Tibial nerve (tissue), 4 donors: ENCODE results near the gene SPHKAP. TPM values are rescaled to one million over a fixed set of nuclear protein-coding genes. Genes with fewer than 3 reads are reported as not detected.
A peak's percentile ranks its signal among the peaks of the same experiment; 100 is the strongest.

Experiments
- DNase-seq, 2 donors: peaks; one replicate each; pipeline ENCODE4 v3.0.0-alpha.2; 2019; ENCODE audit warnings: low spot score in 2 of 2
- H3K27ac ChIP-seq, 4 donors: fragments of 200-600 bp; sonication (generic) in 3 of 4; one replicate each; pipeline ENCODE4 v1.5.1; 2017 to 2019; ENCODE audit warnings: mild to moderate bottlenecking in 1 of 4
- H3K27me3 ChIP-seq, 2 donors: fragments of 200-600 bp; sonication (generic) in 1 of 2; one replicate each; pipeline versions ENCODE4 v1.5.1 to v1.6.0; 2017 to 2019
- H3K36me3 ChIP-seq, 3 donors: fragments of 200-600 bp; sonication (generic); one replicate each; pipeline ENCODE4 v1.5.1; 2018 to 2019
- H3K4me1 ChIP-seq, 4 donors: fragments of 200-600 bp; sonication (generic) in 3 of 4; one replicate each; pipeline ENCODE4 v1.5.1; 2017 to 2019
- H3K4me3 ChIP-seq, 4 donors: fragments of 200-600 bp; sonication (generic) in 3 of 4; one replicate each; pipeline ENCODE4 v1.5.1; 2017 to 2019; ENCODE audit warnings: mild to moderate bottlenecking in 1 of 4, moderate library complexity in 1 of 4
- H3K9me3 ChIP-seq, 4 donors: fragments of 200-600 bp; sonication (generic) in 3 of 4; one replicate each; pipeline ENCODE4 v1.5.1; 2017 to 2019
- EP300 ChIP-seq, 2 donors: sonication (generic); formaldehyde crosslinking; IDR thresholded peaks; one replicate each; pipeline ENCODE4 v1.6.1; 2017; ENCODE audit warnings: antibody characterized with exemption in 2 of 2, mild to moderate bottlenecking in 1 of 2
- POLR2A ChIP-seq, 2 donors: fragments of 450-650 bp; IDR thresholded peaks; one replicate each; pipeline ENCODE4 v1.6.1; 2017; ENCODE audit warnings: antibody characterized with exemption in 2 of 2, mild to moderate bottlenecking in 2 of 2, moderate library complexity in 2 of 2
- WGBS, 2 donors: methylation state at CpG; one replicate each; pipeline ENCODE4 v1.1.5; 2018; 5-methylcytosine and 5-hydroxymethylcytosine counted together
- total RNA-seq, 4 donors: library from RNA; depleted of rRNA; stranded (reverse); fragments of >200 nt; gene quantifications; one replicate each; pipeline ENCODE4 v1.1.0, GENCODE V29; 2016
- TF ChIP-seq, protein P1 (sequence below), 5 experiments: fragments of 200-600 bp in 3 of 5; fragments of 450-650 bp in 2 of 5; sonication (generic) in 3 of 5; IDR thresholded peaks; one replicate each; pipeline ENCODE4 v1.5.1; 2016 to 2019; ENCODE audit warnings: antibody characterized with exemption in 5 of 5, mild to moderate bottlenecking in 3 of 5, moderate library complexity in 2 of 5

The SPHKAP gene
- total RNA-seq, 4 donors from 2014 or later: not detected

DNA sequence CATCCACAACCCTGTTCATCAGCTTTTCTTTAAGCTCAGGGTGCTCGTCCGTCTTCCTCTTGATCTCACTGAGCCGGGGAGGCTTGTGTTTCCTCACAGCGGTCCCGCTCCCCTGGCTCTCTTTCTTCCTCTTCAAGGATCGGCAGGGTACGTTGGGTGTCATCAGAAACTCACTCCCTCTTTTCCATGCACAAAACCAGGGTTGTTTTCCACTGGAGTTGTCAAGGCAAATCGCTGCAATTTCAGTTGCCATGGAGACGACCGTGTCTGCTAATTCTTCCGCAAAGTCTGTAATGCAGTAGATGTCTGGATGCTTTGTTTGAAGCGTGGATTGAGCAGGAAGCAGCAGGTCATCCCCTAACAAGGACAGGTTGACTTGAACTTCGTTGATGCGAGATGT lies 163.7 kb downstream of the SPHKAP start:
- Histone ChIP-seq H3K27me3 (no peaks in the 10 kb centered on the region), H3K36me3 (no peaks in the 10 kb centered on the region), H3K27ac (no peak overlapping the region), H3K9me3 (no peaks in the 10 kb centered on the region), H3K4me1 (no peaks in the 10 kb centered on the region), H3K4me3 (no peak overlapping the region)
- DNase-seq: no peak
- 76 to 82% methylated on average over 14 of the region's 14 CpGs for WGBS, 2 donors
- TF ChIP-seq, protein P1, sequence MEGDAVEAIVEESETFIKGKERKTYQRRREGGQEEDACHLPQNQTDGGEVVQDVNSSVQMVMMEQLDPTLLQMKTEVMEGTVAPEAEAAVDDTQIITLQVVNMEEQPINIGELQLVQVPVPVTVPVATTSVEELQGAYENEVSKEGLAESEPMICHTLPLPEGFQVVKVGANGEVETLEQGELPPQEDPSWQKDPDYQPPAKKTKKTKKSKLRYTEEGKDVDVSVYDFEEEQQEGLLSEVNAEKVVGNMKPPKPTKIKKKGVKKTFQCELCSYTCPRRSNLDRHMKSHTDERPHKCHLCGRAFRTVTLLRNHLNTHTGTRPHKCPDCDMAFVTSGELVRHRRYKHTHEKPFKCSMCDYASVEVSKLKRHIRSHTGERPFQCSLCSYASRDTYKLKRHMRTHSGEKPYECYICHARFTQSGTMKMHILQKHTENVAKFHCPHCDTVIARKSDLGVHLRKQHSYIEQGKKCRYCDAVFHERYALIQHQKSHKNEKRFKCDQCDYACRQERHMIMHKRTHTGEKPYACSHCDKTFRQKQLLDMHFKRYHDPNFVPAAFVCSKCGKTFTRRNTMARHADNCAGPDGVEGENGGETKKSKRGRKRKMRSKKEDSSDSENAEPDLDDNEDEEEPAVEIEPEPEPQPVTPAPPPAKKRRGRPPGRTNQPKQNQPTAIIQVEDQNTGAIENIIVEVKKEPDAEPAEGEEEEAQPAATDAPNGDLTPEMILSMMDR (IDR thresholded peaks at IDR 0.05): no peak
- TF ChIP-seq EP300 (IDR thresholded peaks at IDR 0.05) (no peak), POLR2A (IDR thresholded peaks at IDR 0.05) (no peak)

DNA sequence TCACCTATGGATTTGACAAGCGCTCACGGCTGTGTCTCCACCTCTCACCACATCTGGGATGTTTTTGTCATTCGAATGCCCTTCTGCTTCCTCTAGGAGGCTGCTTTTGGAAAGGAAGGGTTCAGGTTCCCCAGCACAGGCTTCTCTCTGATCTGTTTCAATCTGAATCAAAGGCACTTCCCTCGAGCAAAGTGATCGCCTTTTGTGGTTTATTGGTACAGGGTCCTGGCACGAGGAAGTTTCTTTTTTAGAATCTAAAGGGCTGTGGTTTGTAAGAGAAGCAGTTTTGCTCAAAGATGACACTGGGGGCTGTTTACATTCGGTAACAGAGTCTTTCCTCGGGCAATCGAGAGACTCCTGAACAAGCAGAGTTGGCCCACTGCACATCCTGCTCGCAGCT lies 165.1 kb downstream of the SPHKAP start:
- H3K4me1 ChIP-seq: no peaks in the 10 kb centered on the region
- no peaks in the 10 kb centered on the region for H3K27me3 ChIP-seq
- no peak overlapping the region for H3K4me3 ChIP-seq
- DNase-seq: no peak
- no peaks in the 10 kb centered on the region for H3K9me3 ChIP-seq
- no peak overlapping the region for H3K27ac ChIP-seq
- TF ChIP-seq EP300 (IDR thresholded peaks at IDR 0.05) (no peak), POLR2A (IDR thresholded peaks at IDR 0.05) (no peak)
- TF ChIP-seq, protein P1 (IDR thresholded peaks at IDR 0.05): no peak
- 54 to 56% methylated on average over 10 of the region's 10 CpGs for WGBS, 2 donors
- no peaks in the 10 kb centered on the region for H3K36me3 ChIP-seq

DNA sequence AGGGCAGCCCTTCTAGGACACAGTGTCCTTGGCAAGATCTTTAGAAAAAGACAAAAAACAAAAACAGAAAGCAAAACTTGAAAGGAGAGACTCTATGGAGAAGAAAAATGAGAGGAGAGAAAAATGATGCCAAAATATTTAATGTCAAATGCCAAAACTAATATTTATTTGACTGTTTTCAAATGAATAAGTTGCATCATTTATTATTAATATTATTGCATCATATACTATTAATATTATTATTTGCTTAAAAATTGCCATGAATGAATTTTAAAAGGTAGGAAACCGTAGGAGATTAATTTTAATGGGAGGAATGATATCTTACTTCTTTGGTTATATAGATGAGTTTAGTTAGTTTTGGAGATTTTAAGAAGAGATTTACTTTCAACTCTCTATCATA lies 165.7 kb downstream of the SPHKAP start:
- no peak for DNase-seq
- 68 to 73% methylated on average over 1 of the region's 1 CpG for WGBS, 2 donors
- Histone ChIP-seq H3K4me1 (no peaks in the 10 kb centered on the region), H3K9me3 (no peaks in the 10 kb centered on the region), H3K36me3 (no peaks in the 10 kb centered on the region), H3K27me3 (no peaks in the 10 kb centered on the region), H3K4me3 (no peak overlapping the region), H3K27ac (no peak overlapping the region)
- TF ChIP-seq POLR2A (IDR thresholded peaks at IDR 0.05): no peak
- TF ChIP-seq, protein P1 (IDR thresholded peaks at IDR 0.05): no peak
- no peak for TF ChIP-seq EP300 (IDR thresholded peaks at IDR 0.05)

DNA sequence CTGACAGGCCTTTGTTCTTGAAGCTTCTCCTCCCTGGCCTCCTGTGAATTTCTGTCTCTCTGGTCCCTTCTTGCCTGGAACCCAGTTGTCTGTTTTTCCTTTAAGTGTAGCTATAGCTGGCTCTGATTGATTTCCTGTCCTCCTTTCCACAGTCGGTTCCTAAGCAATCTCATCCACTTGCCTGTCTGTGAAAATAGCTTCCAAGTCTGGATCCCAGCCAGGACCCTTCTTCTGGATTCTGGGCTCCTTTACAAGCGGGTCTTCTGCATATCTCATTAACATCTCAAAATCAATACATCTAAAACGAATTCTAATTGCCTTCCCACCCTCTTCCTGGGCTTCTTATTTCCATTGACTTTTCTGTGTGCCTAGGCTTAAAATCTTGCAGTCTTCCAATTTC lies 185.1 kb downstream of the SPHKAP start:
- Histone ChIP-seq H3K4me3 (no peak overlapping the region), H3K36me3 (no peaks in the 10 kb centered on the region), H3K27ac (no peak overlapping the region), H3K4me1 (no peaks in the 10 kb centered on the region), H3K27me3 (no peaks in the 10 kb centered on the region), H3K9me3 (no peaks in the 10 kb centered on the region)
- WGBS, 2 donors: 23 to 35% methylated on average over 3 of the region's 3 CpGs
- no peak for DNase-seq
- no peak for TF ChIP-seq POLR2A (IDR thresholded peaks at IDR 0.05)
- TF ChIP-seq, protein P1 (IDR thresholded peaks at IDR 0.05): no peak

DNA sequence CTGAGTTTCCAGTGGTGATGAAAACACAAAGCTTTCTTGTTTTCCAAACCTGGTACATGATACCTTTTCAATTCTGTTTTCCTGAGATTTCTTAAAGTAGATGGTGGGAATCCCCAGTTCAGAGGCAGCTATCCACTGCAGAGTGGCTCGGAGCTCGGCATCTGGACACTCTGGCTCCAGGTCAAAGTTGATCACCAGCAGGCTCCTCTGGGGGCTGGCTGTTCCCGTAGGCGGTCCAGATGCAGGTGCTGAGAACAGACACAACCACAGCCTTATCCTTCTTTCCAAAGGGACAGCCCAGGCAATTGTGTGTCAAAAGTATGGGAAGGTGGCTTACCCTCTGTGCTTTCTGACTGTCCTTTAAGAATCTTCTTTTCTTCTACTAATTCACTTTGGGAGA lies 190.6 kb downstream of the SPHKAP start:
- Histone ChIP-seq H3K9me3 (no peaks in the 10 kb centered on the region), H3K4me1 (no peaks in the 10 kb centered on the region), H3K27ac (no peak overlapping the region), H3K27me3 (no peaks in the 10 kb centered on the region), H3K4me3 (no peak overlapping the region), H3K36me3 (no peaks in the 10 kb centered on the region)
- TF ChIP-seq, protein P1 (IDR thresholded peaks at IDR 0.05): no peak
- TF ChIP-seq EP300 (IDR thresholded peaks at IDR 0.05) (no peak), POLR2A (IDR thresholded peaks at IDR 0.05) (no peak)
- 76% methylated on average over 4 of the region's 4 CpGs for WGBS, 2 donors
- DNase-seq: peak; percentile 10 to 39
